Hematopoietic multipotent progenitor cell treated with erythropoietin and hydrocortisone succinate and interleukin-3 and kit ligand, for 6 days (in vitro differentiated cells): Measurements from ENCODE around the gene FAM32A.
"Not testable (repeated sequence)": the region's sequence is repeated elsewhere in the genome, so short reads cannot be mapped to it uniquely, and the experiment has no call there.

ENCODE experiments used
- DNase-seq: peaks from one replicate; pipeline ENCODE4 v3.0.0-alpha.2; 2015

The FAM32A gene

DNA sequence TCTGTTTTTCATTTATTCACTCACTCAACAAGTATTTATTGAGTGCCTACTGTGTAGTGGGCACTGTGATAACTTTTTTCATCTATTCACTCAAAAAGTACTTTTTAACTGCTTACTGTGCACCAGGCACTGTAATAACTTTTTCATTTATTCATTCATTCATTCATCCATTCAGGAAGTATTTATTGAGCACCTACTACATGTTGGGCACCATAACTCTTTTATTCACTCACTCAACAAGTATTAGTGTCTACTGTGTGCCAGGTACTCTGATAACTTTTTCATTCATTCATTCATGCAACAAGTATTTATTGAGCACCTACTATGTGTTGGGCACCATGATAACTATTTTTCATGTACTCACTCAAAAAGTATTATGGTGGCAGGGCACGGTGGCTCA, 18.8 kb upstream of the FAM32A start:
- no peak for DNase-seq

DNA sequence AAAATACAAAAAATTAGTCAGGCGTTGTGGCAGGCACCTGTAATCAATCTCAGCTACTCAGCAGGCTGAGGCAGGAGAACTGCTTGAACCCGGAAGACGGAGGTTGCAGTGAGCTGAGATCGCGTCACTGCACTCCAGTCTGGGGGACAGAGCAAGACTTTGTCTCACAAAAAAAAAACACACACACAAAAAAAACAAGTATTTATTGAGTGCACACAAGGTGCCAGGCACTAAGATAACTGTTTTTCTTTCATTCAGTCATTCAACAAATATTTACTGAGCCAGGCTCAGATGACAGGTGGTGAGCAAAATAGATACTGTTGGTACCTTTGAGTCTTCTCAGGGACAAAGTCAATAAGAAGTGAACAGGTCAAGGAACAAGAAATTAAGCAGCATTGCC, 18.2 kb upstream of the FAM32A start:
- no peak for DNase-seq

DNA sequence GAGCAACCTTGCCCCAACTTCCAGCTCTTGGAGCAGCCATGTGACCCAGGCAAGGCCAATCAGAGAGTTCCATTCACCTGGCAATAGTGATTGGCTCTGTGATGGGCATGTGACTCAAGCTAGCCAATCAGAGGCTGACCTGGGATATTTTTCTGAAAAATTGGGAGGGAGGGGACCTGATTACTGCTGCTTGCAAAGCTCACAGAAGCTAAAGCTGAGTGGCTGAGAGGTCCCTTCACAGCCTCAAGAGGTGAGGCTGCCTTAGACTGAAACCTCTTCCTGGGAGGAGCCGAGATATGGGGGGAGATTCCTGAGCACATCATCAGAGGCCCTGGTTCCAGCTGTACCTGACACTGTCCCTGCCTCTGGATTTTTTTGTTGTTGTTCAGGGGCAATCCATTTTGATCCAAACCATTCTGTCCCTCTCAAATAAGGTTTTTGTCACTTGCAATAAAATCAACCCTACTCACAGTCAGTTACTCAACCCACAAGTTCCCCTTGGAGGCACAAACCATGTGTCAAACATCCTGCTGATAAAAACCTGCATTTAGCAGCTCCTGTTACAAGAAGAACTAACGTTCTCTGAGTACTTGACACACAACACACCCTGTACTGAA, 16.6 kb upstream of the FAM32A start:
- DNase-seq = peak; percentile 86

DNA sequence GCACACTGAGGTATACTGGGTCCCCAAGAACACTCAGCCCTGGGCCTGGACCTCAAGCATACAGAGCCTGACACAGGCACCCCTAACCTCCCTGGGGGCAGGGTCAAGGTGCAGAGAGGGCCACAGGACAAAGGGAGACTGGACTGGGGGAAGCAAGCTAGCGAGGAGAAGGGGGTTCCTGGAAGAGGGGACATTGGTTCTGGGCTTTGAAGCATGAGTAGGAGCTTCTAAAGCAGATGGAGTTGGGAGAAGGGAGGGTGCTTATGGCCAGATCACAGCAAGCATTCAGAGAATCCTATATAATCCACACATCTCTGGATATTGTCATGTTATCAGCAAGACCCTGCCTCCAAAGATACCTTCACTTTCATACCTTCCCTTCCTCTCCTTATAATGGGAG, 15.1 kb upstream of the FAM32A start:
- no peak for DNase-seq

DNA sequence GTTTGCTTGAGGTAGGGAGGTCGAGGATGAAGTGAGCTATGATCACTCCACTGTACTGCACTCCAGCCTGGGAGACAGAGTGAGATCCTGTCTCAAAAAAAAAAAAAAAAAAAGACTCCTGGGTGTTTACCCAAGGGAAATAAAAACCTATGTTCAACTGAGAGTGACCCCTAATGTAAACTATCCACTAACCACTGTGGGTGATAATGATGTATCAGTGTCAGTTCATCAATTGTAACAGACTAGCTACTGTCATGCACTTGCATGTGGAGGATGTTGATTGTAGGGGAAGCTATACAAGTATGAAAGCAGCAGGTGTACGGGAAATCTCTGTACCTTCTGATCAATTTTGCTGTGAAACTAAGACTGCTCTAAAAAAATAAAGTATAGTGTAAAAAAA, 9.3 kb upstream of the FAM32A start:
- DNase-seq = no peak

DNA sequence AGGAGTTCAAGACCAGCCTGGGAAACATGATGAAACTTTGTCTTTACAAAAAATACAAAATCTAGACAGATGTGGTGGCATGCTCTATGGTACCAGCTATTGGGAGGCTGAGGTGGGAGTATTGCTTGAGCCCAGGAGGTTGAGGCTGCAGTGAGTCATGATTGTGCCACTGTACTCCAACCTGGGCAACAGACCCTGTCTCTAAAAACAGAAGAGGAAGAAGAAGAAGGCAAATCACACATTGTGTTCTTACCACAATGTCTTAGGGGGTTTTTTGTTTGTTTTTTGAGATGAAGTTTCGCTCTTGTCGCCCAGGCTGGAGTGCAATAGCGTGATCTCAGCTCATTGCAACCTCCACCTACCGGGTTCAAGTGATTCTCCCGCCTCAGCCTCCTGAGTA, 6.3 kb upstream of the FAM32A start:
- not testable (repeated sequence) for DNase-seq

DNA sequence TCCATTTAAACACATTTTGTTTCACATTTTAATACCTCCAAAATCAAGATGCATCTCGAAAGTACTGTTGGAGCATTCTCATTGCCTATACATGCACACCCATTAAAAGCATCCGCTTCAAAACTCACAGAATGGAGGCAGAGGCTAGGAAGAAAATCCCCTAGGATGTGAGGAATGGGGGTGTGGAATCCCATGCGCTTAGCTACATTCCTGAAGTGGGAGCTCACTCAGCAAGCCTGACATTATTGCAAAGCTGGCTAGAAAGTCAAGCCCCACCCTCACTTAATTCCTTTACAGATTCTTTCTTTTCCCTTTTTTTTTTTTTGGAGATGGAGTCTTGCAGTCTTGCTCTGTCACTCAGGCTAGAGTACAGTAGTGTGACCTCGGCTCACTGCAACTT, 4.6 kb upstream of the FAM32A start:
- DNase-seq = no peak

DNA sequence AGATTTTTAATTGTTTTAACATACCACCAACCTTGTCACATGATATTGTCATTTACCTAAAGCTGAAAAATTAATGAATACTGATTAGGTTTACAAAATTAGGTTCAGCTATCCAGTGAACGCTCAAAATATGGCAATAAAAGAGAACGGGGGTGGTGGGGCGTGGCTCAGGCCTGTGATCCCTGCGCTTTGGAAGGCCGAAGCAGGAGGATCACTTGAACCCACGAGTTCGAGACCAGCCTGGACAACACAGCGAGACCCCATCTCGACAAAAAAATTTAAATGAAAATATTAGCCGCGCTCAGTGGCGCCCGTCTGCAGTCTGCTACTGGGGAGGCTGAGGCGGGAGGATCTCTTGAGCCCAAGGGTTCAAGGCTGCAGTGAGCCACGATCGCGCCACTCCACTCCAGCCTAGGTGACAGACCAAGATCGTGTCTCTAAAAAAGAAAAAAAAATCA, 516 bp upstream of the FAM32A start:
- no peak for DNase-seq

DNA sequence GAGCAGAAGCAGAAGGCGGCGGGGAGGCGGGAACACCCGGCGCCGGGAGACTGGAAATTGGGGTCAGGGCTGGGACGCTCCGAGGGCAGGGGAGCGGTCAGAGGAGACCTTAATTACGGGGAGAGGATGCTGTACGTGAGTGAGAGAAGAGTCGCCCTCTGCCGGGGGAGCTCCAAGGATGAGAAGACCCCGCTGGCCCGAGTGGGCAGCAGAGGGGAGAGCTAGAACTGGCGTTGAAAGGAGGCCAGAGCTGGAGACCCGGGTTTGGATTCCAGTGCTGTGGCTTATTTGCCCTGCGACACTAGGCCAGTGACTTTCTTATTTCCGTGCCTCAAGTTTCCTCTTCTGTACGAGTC, 536 bp downstream of the FAM32A start:
- DNase-seq = peak; percentile 69

DNA sequence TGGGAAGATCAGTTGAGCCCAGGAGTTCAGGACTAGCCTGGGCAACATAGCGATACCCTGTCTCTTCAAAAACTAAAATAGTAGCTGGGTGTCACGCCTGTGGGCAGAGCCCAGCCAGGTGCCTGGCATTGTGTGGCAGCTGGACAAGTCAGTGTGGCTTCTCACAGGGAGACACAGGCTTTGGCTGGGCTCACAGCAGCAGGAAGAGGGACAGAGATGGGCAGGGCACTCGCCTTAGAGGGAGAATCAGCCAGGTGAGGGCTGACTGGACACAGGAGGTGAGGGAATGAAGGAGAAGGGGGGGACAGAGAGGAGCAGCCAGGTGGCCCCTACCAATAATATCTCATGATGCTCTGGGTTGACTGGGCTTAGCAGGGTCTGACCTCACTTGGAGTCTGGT, 3.3 kb downstream of the FAM32A start:
- no peak for DNase-seq

DNA sequence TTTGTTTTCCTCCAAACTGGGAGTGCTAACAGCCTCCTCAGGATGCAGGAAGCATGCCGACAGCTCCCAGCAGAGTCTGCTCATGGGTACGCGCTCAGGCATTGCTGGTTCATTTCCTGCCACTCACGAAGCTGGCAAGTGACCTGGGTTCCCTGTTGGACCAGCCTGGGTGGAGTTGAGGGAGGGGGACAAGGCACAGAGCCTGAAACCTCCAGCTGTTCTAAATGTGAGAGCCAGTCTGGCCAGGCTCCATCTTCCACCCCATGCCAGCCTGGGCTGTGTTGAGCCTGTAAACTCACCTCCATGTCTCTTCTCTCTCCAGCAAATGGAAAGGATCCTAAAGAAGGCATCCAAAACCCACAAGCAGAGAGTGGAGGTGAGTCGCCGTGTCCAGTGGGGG, 5.0 kb downstream of the FAM32A start:
- DNase-seq = no peak

DNA sequence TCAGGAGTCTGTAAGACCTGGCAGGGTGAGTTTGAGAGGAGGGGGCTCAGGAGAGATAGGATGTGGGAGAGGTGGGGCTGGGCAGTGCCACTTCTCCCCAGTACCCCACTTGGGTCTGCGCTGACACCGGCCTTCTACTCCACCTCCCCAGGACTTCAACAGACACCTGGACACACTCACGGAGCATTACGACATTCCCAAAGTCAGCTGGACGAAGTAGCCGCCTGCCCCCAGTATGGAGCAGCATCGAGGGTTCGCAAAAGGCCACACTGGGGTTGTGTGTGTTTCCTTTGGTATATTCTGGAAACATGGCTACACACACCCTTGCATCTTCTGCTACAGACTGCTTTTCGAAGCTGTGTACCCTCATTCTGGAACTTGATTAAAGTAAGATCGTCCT, 5.5 kb downstream of the FAM32A start:
- DNase-seq = no peak

DNA sequence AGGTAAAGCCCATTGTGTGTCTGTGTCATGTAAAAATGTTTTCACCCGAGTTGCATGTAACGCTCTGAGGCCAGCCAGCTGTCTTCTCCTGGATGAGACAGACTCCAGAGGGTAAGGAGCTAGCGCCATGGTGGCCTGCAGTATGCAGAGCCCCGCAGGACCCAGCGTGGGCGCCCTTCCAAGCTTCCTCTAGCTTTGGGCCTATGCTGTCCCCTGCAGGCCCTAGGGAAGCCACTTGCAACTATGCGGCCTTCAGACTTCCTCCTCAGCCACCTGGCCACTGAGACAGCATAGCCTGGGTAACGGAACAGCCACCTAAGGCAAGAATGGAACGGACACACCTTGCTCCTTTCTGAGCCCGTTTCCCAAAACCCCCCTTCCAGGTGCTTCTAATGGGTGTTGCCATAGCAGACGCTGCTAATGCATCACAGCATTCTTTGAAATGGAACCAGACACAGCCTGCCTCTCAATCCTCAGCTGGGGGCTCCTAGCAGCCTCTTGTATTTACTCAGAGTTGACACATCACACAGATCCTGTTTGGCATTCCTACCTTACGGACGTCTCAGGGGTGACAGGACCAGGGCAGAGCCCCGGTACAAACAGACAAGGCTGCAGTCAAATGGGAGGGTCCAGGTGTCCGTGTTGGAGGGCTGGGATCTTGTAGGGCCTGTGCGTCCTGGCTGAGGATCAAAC, 6.2 kb downstream of the FAM32A start:
- DNase-seq = no peak

DNA sequence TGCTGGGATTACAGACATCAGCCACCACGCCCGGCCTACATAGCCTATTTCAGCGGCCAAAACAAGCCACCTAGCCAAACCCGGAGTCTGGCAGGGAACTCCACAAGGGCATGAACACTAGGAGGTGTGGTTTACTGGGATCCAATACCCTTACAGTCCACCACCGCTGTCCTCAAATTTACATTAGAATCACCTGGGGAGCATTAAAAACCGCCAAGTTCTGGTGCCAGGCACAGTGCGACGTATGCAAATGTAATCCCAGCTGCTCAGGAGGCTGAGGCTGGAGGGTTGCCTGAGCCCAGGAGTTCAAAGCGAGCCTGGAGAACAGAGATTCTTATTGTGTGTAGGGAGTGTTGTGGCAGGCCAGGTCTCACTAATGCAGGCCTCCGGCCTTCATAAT, 8.3 kb downstream of the FAM32A start:
- DNase-seq = no peak

DNA sequence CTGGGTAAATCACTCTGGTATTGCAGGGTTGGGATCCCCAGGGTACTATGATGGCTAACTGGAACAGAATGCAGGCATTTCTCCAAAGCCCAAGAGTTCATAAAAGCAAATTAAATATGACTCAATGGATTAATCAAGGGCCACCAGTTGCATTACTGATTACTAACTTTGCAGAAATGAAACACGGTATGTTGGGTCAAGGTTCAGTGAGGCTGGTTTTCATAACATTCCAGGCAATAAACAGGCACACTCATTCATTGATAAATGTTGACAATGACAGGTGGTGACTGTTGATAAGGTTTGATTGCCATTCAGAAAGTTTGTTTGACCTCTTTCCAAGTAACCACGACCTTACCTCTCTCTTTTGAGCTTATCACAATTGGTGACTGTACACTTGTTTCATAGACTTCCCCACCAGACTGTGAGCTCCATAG, 12.0 kb downstream of the FAM32A start:
- DNase-seq = peak; percentile 93

DNA sequence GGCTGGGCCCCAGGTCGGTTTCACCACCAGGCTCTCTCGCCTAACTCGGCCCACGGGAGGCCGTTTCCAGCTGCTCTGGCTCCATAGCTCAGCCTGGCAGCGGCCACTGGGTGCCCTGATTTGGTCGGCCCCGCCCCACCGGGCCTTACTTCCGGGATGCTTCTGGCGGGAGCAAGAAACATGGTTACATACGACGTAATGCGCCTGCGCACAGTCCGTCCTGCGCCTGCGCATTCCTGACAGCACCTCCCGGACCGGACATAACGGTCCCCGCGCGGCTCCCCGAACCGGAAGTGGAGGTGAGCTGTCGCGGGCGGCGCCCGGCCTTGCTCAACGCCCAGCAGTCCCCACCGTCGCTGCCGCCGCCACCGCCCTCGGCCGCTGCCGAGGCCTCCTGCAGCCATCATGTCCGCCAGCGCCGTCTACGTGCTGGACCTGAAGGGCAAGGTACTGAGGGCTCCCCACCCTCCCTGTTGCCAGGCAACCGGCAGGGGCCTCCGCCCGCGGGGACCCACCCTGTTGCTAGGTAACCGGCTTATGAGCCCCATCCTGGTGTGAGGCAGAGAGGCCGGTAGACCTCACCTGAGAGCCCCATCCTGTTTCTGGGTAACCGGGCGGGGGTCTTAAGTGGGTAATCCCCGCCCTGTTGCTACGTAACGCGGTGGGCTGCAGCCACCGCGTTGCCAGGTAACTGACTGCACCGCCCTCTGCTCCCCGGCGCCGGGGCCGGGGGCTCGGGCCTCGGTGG, 12.6 kb downstream of the FAM32A start, which contains the start of gene AP1M1:
AP1M1 (plus strand) TSS at position 290 of the 748 bp plus-strand sequence; CDS start at position 406, 116 bp downstream.
- DNase-seq = peak; percentile 98

DNA sequence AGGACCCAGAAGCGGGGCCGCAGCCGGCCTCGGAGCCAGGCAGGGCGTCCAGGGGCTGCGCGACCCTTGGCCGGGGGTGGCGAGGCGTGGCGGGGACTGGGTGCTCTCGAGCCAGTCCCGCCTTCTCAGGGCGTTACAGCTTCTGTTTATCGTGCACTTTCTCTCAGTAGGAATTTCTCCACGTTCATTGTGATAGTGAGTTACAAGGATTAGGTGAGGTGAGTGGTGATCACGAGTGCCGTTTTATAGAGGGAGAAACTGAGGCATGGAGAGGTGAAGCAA, 13.1 kb downstream of the FAM32A start:
- peak; percentile 56 for DNase-seq

DNA sequence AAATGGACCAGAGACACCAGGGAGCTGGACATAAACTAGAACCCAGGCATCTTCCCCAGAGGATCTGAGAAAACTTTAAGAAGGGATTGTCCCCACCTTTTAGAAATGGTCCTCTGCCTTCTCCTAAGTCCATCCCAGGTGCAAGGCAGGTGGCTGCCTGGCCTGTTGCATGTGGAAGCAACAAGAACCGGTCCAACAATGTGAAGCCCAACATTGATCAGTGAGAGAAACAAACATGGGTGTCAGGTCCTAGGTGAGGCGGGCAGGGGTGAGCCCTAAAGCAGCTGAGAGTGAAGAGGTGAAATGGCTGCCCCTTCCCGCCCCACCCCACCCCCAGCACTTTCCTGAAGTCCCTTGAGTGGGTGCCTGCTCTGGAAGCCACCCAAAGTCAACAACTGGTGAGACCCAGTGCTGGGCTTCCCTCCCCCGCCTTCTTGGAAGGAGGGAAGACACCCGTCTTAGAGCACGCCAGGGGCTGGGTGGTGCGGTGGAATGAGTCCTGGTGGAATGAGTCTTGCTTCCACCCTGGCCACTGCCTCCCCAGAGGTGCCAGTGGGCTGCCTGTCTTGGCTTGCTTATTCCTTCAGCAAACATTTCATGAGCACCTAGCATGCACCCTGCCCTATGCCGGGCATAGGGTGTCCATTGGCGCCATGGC, 14.2 kb downstream of the FAM32A start:
- no peak for DNase-seq

DNA sequence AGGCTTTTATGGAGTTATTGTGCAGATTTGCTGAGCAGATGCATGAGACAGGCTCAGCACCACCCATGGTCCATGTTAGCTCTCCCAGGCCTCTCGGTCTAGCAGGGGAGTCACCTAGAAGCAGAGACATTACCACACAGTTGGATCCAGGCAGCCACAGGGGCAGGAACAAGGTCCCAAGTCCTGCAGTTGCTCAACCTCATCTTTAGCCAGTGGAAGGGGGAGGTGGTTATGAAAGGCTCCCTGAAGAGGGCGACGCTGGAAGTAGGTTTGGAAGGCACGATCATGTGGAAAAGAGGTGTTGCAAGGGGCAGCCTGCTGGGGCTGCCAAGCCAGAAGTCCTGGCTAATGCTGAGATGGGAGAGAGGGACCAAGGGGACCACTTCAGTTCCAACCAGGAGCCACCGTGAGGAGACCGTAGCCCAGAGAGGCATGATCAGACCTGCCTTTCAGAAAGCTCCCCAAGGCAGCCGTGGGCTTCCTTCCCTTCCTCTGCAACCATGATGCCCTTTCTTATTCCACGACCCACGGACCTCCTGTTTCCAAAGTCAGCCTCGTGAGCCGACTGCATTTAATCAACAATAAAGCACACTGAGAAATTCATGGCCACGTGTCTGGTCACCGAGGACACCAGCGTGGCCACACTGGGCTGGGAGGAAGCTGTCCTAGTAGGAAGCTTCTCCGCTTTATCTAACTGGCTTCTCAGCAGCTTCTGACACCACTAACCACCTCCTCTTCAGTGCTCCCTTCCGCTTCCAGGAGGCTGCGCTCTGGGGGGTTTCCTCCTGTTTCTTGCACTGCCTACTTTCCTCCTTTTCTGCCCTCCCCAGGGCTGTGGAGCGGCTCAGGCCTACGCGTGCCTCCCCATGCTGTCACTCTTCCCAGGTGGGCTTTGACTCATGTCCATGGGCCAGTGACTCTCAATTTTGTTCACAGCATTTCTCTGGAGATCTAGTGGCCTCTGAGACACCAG, 15.1 kb downstream of the FAM32A start:
- DNase-seq = peak; percentile 27

DNA sequence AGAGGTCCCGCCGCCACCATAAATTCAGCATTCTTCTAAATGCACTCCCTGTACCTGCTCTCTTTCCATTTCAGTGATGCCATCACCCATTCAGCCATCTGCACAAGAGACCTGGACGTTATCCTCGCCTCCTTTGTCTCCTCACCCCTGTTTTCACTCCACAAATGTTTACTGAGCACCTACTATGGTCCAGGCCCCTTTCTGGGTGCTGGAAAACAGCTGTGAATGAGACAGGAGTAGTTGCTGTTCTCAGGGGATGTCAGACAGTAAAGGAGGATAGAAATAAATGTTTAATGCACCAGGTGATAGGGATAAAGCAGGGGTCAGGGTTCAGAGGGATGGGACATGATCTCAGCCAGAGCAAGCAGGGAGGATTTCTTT, 15.8 kb downstream of the FAM32A start:
- no peak for DNase-seq

DNA sequence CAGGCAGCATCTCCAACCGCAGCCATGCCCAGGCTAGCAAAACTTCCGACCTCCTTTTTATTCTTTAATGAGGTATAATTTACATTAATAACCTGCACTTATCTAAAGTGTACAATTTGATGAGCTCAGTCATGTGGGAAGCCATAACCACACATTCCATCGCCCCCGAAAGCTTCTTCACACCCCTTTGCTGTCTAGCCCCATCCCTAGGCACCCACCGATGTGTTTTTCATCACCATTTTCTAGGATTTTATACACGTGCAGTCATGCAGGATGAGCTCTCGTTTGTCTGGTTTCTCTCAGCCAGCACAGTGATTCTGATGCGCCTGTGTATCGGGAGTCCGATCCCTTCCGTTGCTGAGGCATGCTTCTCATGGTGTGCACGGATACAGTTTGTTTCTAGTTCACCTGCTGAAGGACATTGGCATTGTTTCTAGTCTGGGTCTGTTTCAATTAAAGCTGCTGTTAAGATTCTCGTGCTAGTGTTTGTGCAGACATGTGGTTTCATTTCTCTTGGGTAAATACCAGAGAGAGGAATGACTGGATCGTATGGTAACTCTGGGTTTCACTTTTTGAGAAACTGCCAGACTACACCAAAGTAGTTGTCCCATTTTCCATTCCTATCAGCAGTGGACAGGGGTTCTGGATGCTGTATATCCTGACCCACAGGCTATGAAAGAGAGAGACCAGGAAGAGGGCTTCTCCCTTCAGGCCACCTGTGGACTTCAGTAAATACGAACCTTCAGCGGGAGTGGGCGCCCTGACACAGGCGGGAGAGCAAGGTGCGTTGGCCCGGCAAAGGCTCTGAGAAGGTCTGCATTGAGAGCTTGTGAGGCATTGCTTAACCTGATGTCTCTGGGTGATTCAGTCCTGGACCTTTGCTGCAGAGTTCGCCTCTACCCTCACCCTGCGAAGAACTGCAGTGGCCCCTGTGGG, 17.4 kb downstream of the FAM32A start:
- DNase-seq = no peak
